K562 (cell line): ENCODE measurements around the gene ZNF625. TPM values are rescaled to one million over a fixed set of nuclear protein-coding genes. Genes with fewer than 3 reads are reported as not detected.

Source experiments
- ADNP ChIP-seq: fragments of 200-800 bp; sonication (Bioruptor generic); IDR thresholded peaks from 2 replicates; pipeline ENCODE4 v1.6.1; 2016; ENCODE audit warnings: missing genetic modification characterization, missing compliant biosample characterization
- DNMT1 ChIP-seq: fragments of 450-650 bp; IDR thresholded peaks from 2 replicates; pipeline ENCODE4 v1.6.1; 2016; ENCODE audit warnings: antibody characterized with exemption, mild to moderate bottlenecking
- ELK3 ChIP-seq: fragments of 450-650 bp; formaldehyde crosslinking; IDR thresholded peaks from 2 replicates; pipeline ENCODE4 v1.4.0; 2020; ENCODE audit warnings: mild to moderate bottlenecking
- ETS2 ChIP-seq: IDR thresholded peaks from 2 replicates; pipeline ENCODE4 v1.6.1; 2016; ENCODE audit warnings: borderline replicate concordance, missing genetic modification characterization, mild to moderate bottlenecking, moderate library complexity, missing compliant biosample characterization; ENCODE audit not compliant: poor library complexity, severe bottlenecking
- HNRNPL ChIP-seq: fragments of 200-400 bp; formaldehyde crosslinking; IDR thresholded peaks from 2 replicates; pipeline ENCODE4 v1.6.1; 2017; ENCODE audit warnings: low read depth, mild to moderate bottlenecking, low read length
- HOMEZ ChIP-seq: fragments of 250-450 bp; sonication (Bioruptor Pico); IDR thresholded peaks from 2 replicates; pipeline ENCODE4 v1.4.0; 2020; ENCODE audit warnings: mild to moderate bottlenecking, moderate library complexity
- IFI16 ChIP-seq: fragments of 250-450 bp; sonication (Bioruptor Pico); IDR thresholded peaks from 2 replicates; pipeline ENCODE4 v2.1.2; 2022; ENCODE audit warnings: mild to moderate bottlenecking, inconsistent platforms
- KLF13 ChIP-seq: fragments of 450-650 bp; IDR thresholded peaks from 2 replicates; pipeline ENCODE4 v1.6.1; 2016; ENCODE audit warnings: missing genetic modification characterization, low read depth, mild to moderate bottlenecking, missing compliant biosample characterization, moderate library complexity, borderline replicate concordance
- KLF16 ChIP-seq: IDR thresholded peaks from 2 replicates; pipeline ENCODE4 v1.6.1; 2016; ENCODE audit warnings: antibody characterized with exemption
- MYBL2 ChIP-seq, 2 experiments: fragments of 450-650 bp in 1 of 2; sonication (generic) in 1 of 2; formaldehyde crosslinking in 1 of 2; IDR thresholded peaks; 2 replicates each; pipeline versions ENCODE4 v1.6.1 to v1.8.1; 2017 to 2022; ENCODE audit warnings: borderline replicate concordance in 1 of 2, inconsistent platforms in 1 of 2, low read depth in 1 of 2, mild to moderate bottlenecking in 1 of 2, missing genetic modification reagents in 1 of 2, moderate library complexity in 1 of 2
- NFXL1 ChIP-seq: fragments of 450-650 bp; formaldehyde crosslinking; IDR thresholded peaks from 2 replicates; pipeline ENCODE4 v1.4.0; 2021; ENCODE audit warnings: mild to moderate bottlenecking
- PRDM10 ChIP-seq: fragments of 450-650 bp; IDR thresholded peaks from 2 replicates; pipeline ENCODE4 v1.6.1; 2018; ENCODE audit not compliant: partially characterized antibody
- SNIP1 ChIP-seq: fragments of 450-650 bp; IDR thresholded peaks from 2 replicates; pipeline ENCODE4 v1.7.1; 2017; ENCODE audit warnings: low read depth, mild to moderate bottlenecking
- TAF7 ChIP-seq: fragments of 450-650 bp; IDR thresholded peaks from 2 replicates; pipeline ENCODE4 v1.6.1; 2016; ENCODE audit warnings: missing genetic modification characterization, missing compliant biosample characterization
- TRIM24 ChIP-seq, 2 experiments: fragments of 450-650 bp; IDR thresholded peaks; 2 replicates each; pipeline ENCODE4 v1.6.1; 2016
- ZBTB5 ChIP-seq: fragments of 450-650 bp; IDR thresholded peaks from 2 replicates; pipeline ENCODE4 v1.6.1; 2017; ENCODE audit warnings: antibody characterized with exemption
- ZNF75A ChIP-seq: fragments of 450-650 bp; formaldehyde crosslinking; IDR thresholded peaks from 2 replicates; pipeline ENCODE4 v1.4.0; 2020; ENCODE audit warnings: mild to moderate bottlenecking
- ZNF780A ChIP-seq: fragments of 250-450 bp; sonication (Bioruptor Pico); IDR thresholded peaks from 2 replicates; pipeline ENCODE4 v1.5.0; 2021; ENCODE audit warnings: mild to moderate bottlenecking
- polyA plus RNA-seq, 8 experiments: library from polyadenylated mRNA; depleted of rRNA in 4 of 8; stranded (reverse) in 5 of 8; unstranded in 3 of 8; fragments of >200 nt; fragmentation: Nextera tagmentation in 2 of 8; fragmentation: Illumina TruSeq in 1 of 8; extraction: Ambion mirVana in 2 of 8; extraction: Trizol in 1 of 8; gene quantifications; 2 replicates each; pipeline versions ENCODE4 v1.2.1 to v1.2.3, GENCODE V29; 2011 to 2014; ENCODE audit warnings: inconsistent platforms in 1 of 8, missing spikeins in 1 of 8
- total RNA-seq, 7 experiments: library from RNA; depleted of rRNA in 6 of 7; stranded (reverse); fragments of >200 nt in 6 of 7; fragmentation: Illumina TruSeq in 2 of 7; extraction: Trizol in 2 of 7; gene quantifications; 2 replicates each; pipeline versions ENCODE4 v1.2.1 to v1.2.3, GENCODE V29; 2011 to 2021; ENCODE audit warnings: low replicate concordance in 1 of 7

ZNF625 gene
- total and polyA plus RNA-seq, 9 of the 15 experiments (the other 6 are each of a cell fraction or from before 2014, with no cell fraction given), result 0.07 to 0.09 TPM; not detected in 7

DNA sequence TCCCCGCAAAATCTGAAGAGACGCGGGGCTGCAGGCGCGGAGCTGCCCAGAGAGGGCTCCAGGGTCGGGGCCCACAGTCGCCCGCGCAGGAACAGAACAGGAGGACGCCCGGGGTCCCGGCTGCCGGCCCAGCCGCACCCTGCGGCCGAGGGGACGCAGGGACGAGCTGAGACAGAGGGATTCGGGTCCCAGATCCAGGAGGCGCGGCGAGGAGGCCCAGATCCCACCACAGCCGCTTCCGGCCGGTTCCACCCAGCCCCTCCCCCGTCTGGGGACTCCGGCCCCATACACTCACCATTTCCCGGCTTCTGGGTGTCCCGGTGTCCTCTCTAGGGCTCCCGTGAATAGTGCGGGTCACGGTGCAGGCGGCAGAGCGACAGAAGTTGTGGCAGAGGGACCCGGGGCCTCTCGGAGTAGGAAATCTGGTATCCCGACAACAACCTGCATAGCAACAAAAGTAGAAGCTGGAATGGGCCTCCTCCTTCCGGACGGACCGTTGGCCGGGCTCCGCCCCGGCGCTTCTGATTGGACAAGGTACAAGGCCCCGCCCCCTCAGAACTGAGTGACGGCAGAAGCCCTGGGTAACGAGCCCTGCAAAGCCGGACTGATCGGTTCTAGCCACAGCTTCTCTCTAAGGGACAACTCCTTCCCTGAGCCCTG is 16.5 kb downstream of the ZNF625 start, which contains the start of gene ZNF20 (continued):
- TF ChIP-seq PRDM10 (no peak), ZNF75A (CRISPR knock-in tag) (no peak), ZNF780A (CRISPR knock-in tag) (no peak), TAF7 (peak; percentile 47; the same call in 1 of the 2 replicates), MYBL2 (IDR thresholded peaks at IDR 0.05; ENCODE audit: low read depth) (peak; percentile 16; the same call in 1 of the 2 replicates), MYBL2 (CRISPR knock-in tag; IDR thresholded peaks at IDR 0.05; ENCODE audit: borderline replicate concordance) (no peak), KLF13 (no peak), SNIP1 (no peak), TRIM24 (IDR thresholded peaks at IDR 0.05) (0 out of 4 replicates have a peak, but pooled peaks of 1 of the 2 experiments have one; percentile 9), ADNP (tag) (no peak), IFI16 (no peak), KLF16 (peak; percentile 52; the same call in 1 of the 2 replicates), ELK3 (CRISPR knock-in tag) (no peak), ETS2 (tag) (no peak), NFXL1 (CRISPR knock-in tag) (no peak), ZBTB5 (no peak), HNRNPL (no peak), HOMEZ (CRISPR knock-in tag) (no peak), DNMT1 (no peak)
